Epidermal melanocyte (primary cell): ENCODE data around the gene GJC2.

ENCODE experiments used
- DNase-seq: peaks from one replicate; pipeline ENCODE4 v3.0.0; 2011; ENCODE audit warnings: low spot score; ENCODE audit not compliant: insufficient read length

Gene GJC2

DNA sequence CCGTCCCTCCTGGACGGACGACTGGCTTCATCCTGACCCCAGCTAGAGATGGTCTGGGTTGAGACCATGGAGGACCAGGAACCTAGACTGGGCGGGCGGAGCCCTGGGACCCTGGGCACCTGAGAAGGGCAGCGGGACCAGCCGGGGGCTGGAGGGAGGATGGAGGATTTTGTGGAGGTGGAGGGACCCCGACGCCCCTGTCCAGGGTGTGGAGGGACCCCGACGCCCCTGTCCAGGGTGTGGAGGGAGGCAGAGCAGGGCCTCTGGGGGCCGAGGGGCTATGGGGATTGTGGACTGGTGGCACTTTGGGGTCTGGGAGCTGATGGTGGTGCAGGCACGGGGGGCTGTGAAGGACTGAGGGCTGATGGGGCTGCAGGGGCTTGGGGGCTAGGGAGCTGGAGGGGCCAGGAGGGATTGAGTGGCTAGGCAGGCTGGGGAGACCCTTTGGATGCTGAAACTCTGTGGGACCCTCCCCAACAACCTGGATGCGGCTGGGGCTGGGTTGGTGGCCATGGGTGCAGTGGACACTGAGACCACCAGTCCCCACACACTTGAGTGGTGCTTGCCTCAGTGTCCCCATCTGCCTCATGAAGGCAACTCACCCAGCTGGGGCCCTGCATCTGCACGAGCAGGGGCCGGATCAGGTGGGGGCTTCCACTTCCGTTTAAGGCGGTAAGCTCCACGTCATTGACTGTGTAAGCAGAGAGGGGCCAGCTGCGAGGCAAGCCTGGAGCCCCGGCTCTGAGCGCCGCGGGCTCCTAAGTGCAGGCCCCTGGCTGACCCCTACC is 7.4 kb downstream of the GJC2 start:
- no peak for DNase-seq

- DNase-seq, result no peak
Observed at GRCh38 chr1:228157729-228158126, 8.0 kb downstream of the GJC2 start.

GRCh38 chr1:228158151-228159007 is 8.6 kb downstream of the GJC2 start:
- DNase-seq, result no peak

DNA sequence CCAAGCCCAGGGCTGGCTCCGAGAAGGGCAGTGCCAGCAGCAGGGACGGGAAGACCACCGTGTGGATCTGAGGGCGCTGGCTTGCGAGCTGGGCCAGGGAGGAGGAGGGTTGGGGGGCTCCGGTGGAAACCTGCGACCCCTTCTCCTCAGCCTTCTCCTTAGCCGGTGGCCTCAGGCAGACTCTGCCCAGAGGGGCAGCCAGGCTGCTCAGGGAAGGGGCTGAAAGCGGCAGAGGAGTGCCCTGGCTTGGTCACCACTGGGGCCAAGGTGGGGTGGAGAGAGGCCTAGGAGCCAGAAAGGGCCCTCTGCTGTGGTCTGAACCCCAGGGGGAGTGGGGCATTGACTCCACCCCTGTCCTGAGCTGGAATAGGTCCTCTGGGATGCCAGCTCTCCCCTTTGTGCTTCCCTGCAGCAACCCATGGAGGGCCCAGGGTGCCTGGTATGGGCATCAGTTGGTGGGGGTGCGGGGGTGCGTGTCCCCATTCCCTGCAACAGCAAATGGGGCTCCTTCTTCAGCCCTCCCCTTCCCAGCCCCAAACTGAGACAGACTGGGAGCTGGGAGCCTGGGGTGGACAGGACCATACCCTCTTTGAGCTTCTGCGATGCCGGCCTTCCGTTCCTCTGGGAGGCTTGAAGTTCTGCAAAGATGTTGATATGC is 9.4 kb downstream of the GJC2 start:
- DNase-seq, result no peak

- DNase-seq, result no peak
Observed at GRCh38 chr1:228160201-228160761, 10.6 kb downstream of the GJC2 start.

GRCh38 chr1:228161362-228161761 is 11.6 kb downstream of the GJC2 start:
- no peak for DNase-seq

GRCh38 chr1:228161866-228162265 is 12.1 kb downstream of the GJC2 start:
- DNase-seq, result no peak

DNA sequence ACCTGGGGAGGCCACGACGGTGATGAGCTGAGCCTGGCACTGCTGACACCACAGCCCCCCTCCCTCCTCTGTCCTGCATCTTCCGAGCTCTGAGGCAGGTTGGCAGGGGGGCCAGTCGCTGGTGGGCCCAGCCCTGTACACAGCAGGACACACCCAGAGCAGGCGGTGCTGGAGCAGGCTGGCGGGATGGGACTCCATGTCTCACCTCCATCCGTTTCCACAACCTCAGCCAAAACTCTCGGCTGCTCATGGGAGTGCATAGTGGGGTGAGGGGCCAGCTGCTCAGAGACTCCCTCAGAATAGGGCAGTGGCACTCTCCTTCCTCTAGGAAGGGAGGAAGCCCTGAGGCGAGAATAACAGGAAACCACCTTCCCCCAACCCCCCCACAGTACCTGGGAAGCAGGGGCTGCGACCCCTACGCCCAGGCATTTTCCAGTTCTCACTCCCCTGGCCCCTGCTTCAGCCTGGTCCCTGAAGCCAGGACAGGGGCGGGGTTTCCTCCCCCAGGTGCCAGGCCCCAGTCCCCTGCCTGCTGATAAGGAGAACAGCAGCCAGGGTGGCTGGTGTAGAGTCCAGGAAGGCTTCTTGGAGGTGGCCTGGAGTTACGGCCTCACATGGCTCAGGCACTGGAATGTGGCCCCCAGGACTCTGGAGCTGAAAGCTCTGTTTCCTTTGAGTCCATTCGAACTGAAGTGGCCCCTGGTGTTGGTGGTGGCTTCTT is 12.7 kb downstream of the GJC2 start:
- DNase-seq, result no peak

GRCh38 chr1:228163007-228163753 is 13.4 kb downstream of the GJC2 start:
- DNase-seq, result no peak

DNA sequence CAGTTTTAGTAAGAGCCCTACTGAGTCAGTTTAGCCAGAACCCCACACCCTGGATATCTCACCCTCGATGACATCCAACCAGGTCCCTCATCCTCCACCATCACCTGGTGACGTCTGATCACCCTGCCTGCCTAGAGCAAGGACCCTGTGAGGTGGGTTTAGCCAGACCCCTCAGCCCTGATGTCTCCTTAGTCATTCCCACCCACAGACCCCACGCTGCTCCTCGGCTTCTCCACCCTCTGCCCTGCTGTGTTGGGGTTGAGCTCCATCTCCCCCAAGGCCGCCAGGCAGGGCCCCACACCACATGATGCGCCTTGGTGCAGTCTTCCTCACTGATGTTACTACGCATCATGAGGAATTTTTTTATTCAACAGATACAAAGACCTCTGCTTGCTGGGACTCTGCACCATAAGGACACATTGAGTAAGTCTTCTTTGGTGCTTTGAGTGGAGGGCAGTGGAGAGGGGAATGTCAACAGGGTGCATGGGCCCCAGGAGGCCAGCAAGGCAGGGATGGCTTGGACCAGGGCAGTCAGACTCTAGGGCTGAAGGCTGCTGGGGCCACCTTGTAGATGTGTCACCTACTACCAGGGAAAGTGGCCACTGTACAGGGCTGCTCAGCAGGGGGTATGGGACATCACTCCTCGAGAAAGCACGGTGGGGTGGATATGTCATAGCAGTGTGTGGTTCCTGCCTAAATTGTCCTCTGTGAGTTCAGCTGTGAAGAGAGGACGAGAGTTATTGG is 14.2 kb downstream of the GJC2 start:
- no peak for DNase-seq

DNA sequence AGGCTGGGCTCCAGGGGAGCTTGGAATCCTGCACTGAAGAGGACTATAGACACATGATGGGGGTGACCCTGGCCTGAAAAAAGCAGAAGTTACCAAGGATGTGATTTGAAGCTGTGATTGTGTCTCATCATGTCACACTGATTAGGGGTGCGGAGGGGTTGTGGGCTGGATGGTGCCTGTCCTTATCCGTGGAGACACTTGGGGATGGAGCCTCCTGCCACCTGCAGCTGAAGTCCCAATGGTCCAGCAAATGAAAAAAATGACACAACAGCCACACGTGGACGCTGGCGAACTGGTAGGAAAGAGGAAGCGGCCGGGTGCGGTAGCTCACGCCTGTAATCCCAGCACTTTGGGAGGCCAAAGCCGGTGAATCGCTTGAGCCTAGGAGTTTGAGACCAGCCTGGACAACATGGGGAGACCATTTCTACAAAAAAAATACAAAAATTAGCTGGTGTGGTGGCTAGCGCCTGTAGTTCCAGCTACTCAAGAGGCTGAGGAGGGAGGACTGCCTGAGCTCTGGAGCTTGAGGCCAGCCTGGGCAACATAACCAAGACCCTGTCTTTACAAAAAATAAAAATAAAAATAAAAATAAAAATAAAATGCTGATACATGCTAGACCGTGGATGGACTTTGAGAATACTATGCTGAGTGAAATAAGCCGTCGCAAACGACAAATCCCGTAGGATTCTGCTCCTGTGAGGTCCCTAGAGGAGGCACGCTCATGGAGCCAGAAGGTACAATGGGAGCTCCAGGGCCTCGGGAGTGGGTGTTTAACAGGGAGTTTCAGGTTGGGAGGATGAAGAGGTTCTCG is 15.0 kb downstream of the GJC2 start:
- no peak for DNase-seq

DNA sequence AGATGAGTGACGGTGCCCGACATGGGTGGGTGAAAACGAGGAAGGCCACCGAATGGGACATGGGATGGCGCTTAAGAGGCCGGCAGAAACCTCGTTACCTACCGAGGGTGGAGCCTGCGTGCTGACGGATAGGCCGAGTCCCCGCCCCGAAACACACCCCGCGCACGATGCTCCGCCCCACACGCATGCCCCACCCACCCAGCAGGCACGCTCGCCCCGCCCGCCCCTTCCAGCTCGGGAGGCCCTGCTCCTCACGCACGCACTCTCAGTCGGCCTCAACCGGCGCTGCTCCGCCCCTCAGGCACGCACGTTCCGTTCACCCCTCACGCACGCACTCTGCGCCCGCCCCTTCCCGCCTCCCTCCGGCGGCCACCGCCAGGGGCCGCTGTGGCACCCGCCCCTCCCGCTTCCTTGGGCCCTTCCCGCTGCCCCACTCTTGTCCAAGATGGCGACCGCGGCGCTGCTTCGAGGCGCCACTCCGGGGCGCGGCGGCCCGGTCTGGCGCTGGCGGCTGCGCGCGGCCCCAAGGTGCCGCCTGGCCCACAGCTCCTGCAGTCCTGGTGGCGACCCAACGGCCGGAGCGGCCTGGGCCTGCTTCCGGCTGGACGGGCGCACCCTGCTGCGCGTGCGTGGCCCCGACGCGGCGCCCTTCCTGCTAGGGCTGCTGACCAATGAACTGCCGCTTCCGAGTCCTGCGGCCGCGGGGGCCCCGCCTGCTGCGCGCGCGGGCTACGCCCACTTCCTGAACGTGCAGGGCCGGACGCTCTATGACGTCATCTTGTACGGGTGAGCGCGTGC is 15.8 kb downstream of the GJC2 start, which contains the start of gene IBA57:
Gene IBA57 (plus strand): TSS at position 433 of the 798 bp plus-strand sequence. CDS start 13 bp downstream, at position 446.
- DNase-seq, result peak; percentile 98

DNA sequence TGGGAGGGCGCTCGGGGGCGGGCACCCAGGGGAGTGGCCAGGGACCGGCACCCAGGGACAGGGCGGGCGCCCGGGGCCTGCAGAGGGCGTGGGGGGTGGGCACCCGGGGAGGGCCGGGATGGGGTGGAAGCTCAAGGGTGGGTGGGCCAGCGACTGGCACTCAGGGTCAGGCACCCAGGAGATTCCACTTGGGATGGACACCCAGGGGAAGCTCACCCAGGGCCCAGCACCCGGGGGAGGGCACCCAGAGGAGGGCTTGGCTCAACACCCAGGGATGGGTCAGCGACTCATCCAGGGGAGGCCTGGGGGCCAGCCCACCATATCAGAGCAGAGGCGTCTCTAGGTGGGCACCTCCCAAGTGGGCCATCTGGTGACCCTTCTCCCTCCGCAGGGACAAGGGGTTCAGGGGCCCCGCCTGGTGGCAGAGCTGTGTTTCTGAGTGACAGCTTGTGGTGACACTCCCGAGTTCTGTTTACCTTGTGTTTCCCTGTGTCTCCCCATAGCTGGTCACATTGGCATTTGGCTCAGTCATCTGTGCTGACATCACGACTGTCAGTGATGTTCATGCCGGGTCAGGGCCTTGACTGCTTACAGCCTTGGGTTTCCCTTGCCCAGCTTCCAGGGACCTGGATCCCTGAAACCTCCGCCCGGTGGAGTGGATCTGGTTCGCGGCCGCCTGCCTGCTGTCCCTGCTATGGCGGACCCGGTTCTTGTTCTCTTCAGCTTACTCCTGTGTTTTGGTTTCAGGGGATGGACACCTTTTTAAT is 16.6 kb downstream of the GJC2 start:
- DNase-seq, result peak; percentile 31

- DNase-seq, result no peak
Observed at GRCh38 chr1:228168563-228169270, 19.0 kb downstream of the GJC2 start.

- DNase-seq, result no peak
Observed at GRCh38 chr1:228169345-228169744, 19.6 kb downstream of the GJC2 start.

- no peak for DNase-seq
Observed at GRCh38 chr1:228170666-228171065, 20.9 kb downstream of the GJC2 start.
